Stimulated activated CD4-positive, alpha-beta T cell treated with anti-CD3 and anti-CD28 coated beads, Interleukin-4, amount 100 ng/mL, for 24 hours (primary cell): ENCODE results near the gene SOCS2.
"Not testable (repeated sequence)": the region's sequence is repeated elsewhere in the genome, so short reads cannot be mapped to it uniquely, and the experiment has no call there.

Experiments
- DNase-seq: peaks from one replicate; pipeline ENCODE4 v3.0.0-alpha.2; 2020

Gene SOCS2

GRCh38 chr12:93571925-93572711 lies at the start of gene SOCS2:
SOCS2 (plus strand) TSS chr12:93572675; CDS start chr12:93572898, 223 bp downstream.
- DNase-seq: peak; percentile 21

- no peak for DNase-seq
Measured at GRCh38 chr12:93524386-93525133, 47.9 kb upstream of the SOCS2 start.

GRCh38 chr12:93526786-93527428 lies 45.6 kb upstream of the SOCS2 start:
- DNase-seq: no peak

GRCh38 chr12:93530358-93530757 lies 42.1 kb upstream of the SOCS2 start:
- DNase-seq: no peak

- DNase-seq: no peak
Measured at GRCh38 chr12:93533310-93533709, 39.2 kb upstream of the SOCS2 start.

- DNase-seq: no peak
Measured at GRCh38 chr12:93536111-93536765, 36.2 kb upstream of the SOCS2 start.

GRCh38 chr12:93536766-93537488 lies 35.5 kb upstream of the SOCS2 start:
- no peak for DNase-seq

- DNase-seq: no peak
Measured at GRCh38 chr12:93537769-93538168, 34.7 kb upstream of the SOCS2 start.

GRCh38 chr12:93539821-93540220 lies 32.7 kb upstream of the SOCS2 start:
- no peak for DNase-seq

GRCh38 chr12:93540466-93540865 lies 32.0 kb upstream of the SOCS2 start:
- no peak for DNase-seq

- no peak for DNase-seq
Measured at GRCh38 chr12:93541578-93542225, 30.8 kb upstream of the SOCS2 start.

GRCh38 chr12:93547778-93548177 lies 24.7 kb upstream of the SOCS2 start:
- DNase-seq: no peak

- DNase-seq: no peak
Measured at GRCh38 chr12:93549174-93549573, 23.3 kb upstream of the SOCS2 start.

- no peak for DNase-seq
Measured at GRCh38 chr12:93550748-93551611, 21.5 kb upstream of the SOCS2 start.

- DNase-seq: no peak
Measured at GRCh38 chr12:93552427-93552826, 20.0 kb upstream of the SOCS2 start.

GRCh38 chr12:93557879-93558278 lies 14.6 kb upstream of the SOCS2 start:
- not testable (repeated sequence) for DNase-seq

GRCh38 chr12:93558685-93559084 lies 13.8 kb upstream of the SOCS2 start:
- not testable (repeated sequence) for DNase-seq

GRCh38 chr12:93563807-93564538 lies 8.5 kb upstream of the SOCS2 start:
- no peak for DNase-seq

- no peak for DNase-seq
Measured at GRCh38 chr12:93565760-93566159, 6.7 kb upstream of the SOCS2 start.

- DNase-seq: no peak
Measured at GRCh38 chr12:93567174-93567573, 5.3 kb upstream of the SOCS2 start.
